DOHH2 (cell line): Measurements from ENCODE around the gene TCP10L.

Experiments used
- EZH2phosphoT487 ChIP-seq: fragments of 200-600 bp; sonication (generic); IDR thresholded peaks from 2 replicates; pipeline ENCODE4 v1.6.1; 2017; ENCODE audit warnings: borderline replicate concordance, mild to moderate bottlenecking, antibody characterized with exemption, low read length, moderate library complexity, mixed read lengths
- TF ChIP-seq, protein P1 (sequence below): fragments of 200-600 bp; sonication (generic); IDR thresholded peaks from one replicate; pipeline ENCODE4 v1.5.1; 2014; ENCODE audit warnings: antibody characterized with exemption, mild to moderate bottlenecking, low read depth, low read length; ENCODE audit not compliant: poor library complexity, severe bottlenecking

DNA sequence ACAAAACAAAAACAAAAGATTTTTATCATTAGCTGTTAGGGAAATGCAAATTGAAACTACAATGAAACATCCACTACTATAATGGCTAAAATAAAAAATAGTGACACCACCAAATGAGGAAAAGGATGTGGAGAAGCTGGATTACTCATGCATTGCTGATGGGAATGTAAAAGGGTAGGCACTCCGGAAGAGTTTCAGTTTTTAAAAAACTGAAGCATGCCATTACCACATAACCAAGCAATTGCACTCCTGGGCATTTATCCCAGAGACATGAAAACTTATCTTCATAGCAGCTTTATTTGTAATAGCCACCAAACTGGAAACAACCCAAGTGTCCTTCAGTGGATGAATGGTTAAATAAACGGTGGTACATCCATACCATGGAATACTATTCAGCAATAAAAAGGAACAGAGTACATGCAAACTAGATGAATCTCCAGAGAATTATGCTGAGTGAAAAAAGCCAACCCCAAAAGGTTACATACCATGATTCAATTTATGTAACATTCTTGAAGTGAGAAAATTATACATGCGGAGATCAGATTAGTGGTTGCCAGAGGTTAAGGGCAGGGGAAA, 41.4 kb upstream of the TCP10L start:
- TF ChIP-seq, protein P1, sequence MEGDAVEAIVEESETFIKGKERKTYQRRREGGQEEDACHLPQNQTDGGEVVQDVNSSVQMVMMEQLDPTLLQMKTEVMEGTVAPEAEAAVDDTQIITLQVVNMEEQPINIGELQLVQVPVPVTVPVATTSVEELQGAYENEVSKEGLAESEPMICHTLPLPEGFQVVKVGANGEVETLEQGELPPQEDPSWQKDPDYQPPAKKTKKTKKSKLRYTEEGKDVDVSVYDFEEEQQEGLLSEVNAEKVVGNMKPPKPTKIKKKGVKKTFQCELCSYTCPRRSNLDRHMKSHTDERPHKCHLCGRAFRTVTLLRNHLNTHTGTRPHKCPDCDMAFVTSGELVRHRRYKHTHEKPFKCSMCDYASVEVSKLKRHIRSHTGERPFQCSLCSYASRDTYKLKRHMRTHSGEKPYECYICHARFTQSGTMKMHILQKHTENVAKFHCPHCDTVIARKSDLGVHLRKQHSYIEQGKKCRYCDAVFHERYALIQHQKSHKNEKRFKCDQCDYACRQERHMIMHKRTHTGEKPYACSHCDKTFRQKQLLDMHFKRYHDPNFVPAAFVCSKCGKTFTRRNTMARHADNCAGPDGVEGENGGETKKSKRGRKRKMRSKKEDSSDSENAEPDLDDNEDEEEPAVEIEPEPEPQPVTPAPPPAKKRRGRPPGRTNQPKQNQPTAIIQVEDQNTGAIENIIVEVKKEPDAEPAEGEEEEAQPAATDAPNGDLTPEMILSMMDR = no peak
- no peak for TF ChIP-seq EZH2phosphoT487
